Measurements from ENCODE around the gene TM7SF3.

Gene TM7SF3

GRCh38 chr12:26991826-26992225 is 22.4 kb downstream of the TM7SF3 start:
- H3K27ac ChIP-seq: no peak overlapping the region
- no peak for TF ChIP-seq CTCF (conservative IDR thresholded peaks at IDR 0.05)

- TF ChIP-seq CTCF (conservative IDR thresholded peaks at IDR 0.05): no peak
- H3K27ac ChIP-seq: no peak overlapping the region
Measured at GRCh38 chr12:26989873-26990272, 24.3 kb downstream of the TM7SF3 start.

- no peak for TF ChIP-seq CTCF (conservative IDR thresholded peaks at IDR 0.05)
- H3K27ac ChIP-seq: no peak overlapping the region
Measured at GRCh38 chr12:26988703-26989102, 25.5 kb downstream of the TM7SF3 start.

GRCh38 chr12:26987634-26988424 is 26.4 kb downstream of the TM7SF3 start:
- no peak overlapping the region; the same call in 1 of the 2 replicates for H3K27ac ChIP-seq
- no peak for TF ChIP-seq CTCF (conservative IDR thresholded peaks at IDR 0.05)

- no peak overlapping the region for H3K27ac ChIP-seq
- no peak for TF ChIP-seq CTCF (conservative IDR thresholded peaks at IDR 0.05)
Measured at GRCh38 chr12:26982866-26983265, 31.3 kb downstream of the TM7SF3 start.

GRCh38 chr12:26979733-26980132 is 34.5 kb downstream of the TM7SF3 start:
- TF ChIP-seq CTCF (conservative IDR thresholded peaks at IDR 0.05): no peak
- H3K27ac ChIP-seq: no peak overlapping the region

GRCh38 chr12:26978801-26979200 is 35.4 kb downstream of the TM7SF3 start:
- TF ChIP-seq CTCF (conservative IDR thresholded peaks at IDR 0.05): no peak
- H3K27ac ChIP-seq: no peak overlapping the region

Data from VCaP (cell line).